Measurements from ENCODE around the gene TEKT3.

TEKT3 gene
- total RNA-seq, result 0 to 0.75 (median 0.13) reads per million in 9 experiments

DNA sequence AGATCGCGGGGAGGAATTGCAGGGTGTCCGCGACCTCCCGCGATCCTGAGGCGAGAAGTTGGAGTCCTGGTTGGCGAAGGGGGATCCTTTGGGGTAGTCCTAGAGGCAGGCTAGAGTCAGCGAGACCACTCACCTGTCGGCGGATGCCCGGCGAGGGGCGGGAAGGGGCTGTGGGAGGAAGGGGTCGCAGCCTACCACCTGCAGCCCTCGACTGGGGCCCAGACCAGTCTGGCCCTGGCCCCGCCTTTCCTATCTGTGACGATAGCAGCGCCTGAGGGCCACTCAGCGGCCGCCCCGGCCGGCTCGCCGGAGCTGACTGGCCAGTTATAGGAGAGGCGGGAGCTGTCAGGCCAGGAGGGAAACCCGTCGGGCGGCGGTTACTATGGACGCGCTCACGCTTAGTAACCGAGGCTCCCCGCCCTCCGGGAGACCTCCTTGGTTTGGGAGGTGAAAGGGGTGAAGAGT, at the start of gene TEKT3:
TSS of gene TEKT3 (minus strand) at position 213 of the 465 bp plus-strand sequence. CDS start 10,012 bp downstream, outside the sequence.
- ATAC-seq (replicated peaks) (no peak), DNase-seq (no peak)
- Mint-ChIP-seq H3K4me3 (peak within 1 kb of the TSS; percentile 54 to 71), H3K36me3 (ENCODE audit: insufficient read depth) (no peaks in the 10 kb centered on the region), H3K27ac (no peak within 1 kb of the TSS), H3K9me3 (no peaks in the 10 kb centered on the region), H3K27me3 (peaks cover 63 to 69% of the 10 kb centered on the region in 2 donors), H3K4me1 (ENCODE audit: low read depth in 2 of 2) (peaks cover 5 to 8% of the 10 kb centered on the region in 2 donors)

DNA sequence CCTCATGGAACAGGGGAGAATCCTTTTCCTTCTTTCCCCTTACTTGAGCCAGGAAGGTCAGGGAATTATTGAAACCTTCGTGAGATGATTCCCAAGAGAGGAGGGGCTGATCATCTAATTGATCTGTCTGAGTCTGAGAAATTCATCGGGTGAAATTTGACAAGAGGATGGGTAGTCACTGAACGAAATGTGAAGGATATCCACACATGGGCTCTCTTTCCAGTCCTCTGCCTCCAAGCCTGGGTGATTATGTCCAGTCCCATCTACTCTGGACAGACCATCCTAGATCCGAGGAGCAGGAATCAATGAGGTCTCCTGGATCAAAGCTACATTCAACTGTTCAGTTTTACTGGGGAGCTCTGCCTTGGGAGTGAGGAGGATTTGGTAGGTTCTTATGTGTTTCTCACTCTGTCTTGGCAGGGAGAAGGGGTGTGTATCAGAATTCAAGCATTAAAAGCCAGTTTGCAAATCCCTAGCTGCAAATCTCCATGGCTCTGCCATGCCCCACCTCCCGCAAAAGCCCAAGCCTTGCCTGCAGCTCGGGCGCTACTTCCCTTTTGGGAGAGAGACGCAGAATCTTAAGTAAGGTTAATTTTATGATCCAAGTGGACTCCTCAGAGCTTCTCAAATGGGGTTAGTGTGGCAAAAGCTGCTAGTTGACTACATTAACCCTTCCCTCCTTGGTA, 47.1 kb upstream of the TEKT3 start:
- no peak for ATAC-seq (replicated peaks)

DNA sequence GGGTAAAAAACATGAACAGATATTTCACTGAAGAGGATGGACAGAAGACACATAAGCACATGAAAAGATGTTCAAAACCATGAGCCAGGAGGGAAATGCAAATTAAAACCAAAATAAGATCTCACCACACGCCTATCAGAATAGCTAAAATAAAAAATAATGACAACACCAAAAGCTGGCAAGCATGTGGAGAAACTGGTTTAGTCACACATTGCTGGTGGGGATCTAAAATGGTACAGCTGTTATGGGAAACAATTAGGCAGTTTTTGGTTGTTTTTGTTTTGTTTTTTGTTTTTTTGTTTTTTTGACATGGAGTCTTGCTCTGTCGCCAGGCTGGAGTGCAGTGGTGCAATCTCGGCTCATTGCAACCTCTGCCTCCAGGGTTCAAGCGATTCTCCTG, 44.7 kb upstream of the TEKT3 start:
- ATAC-seq (replicated peaks), result no peak
- Mint-ChIP-seq H3K36me3 (ENCODE audit: insufficient read depth) (peaks cover 5% of the 10 kb centered on the region), H3K4me1 (ENCODE audit: low read depth in 2 of 2) (no peaks in the 10 kb centered on the region), H3K4me3 (no peak overlapping the region), H3K27ac (no peak overlapping the region), H3K9me3 (no peaks in the 10 kb centered on the region), H3K27me3 (peaks cover 45 to 63% of the 10 kb centered on the region in 2 donors)
- DNase-seq, result no peak

More for the DNA sequence above, 47.1 kb upstream of the TEKT3 start:
- no peak overlapping the region for H3K4me3 Mint-ChIP-seq
- H3K9me3 Mint-ChIP-seq, result no peaks in the 10 kb centered on the region
- no peak overlapping the region for H3K27ac Mint-ChIP-seq
- DNase-seq, result no peak
- no peaks in the 10 kb centered on the region for H3K4me1 Mint-ChIP-seq (ENCODE audit: low read depth in 2 of 2)
- peaks cover 5% of the 10 kb centered on the region for H3K36me3 Mint-ChIP-seq (ENCODE audit: insufficient read depth)
- H3K27me3 Mint-ChIP-seq, result peaks cover 53 to 67% of the 10 kb centered on the region in 2 donors

DNA sequence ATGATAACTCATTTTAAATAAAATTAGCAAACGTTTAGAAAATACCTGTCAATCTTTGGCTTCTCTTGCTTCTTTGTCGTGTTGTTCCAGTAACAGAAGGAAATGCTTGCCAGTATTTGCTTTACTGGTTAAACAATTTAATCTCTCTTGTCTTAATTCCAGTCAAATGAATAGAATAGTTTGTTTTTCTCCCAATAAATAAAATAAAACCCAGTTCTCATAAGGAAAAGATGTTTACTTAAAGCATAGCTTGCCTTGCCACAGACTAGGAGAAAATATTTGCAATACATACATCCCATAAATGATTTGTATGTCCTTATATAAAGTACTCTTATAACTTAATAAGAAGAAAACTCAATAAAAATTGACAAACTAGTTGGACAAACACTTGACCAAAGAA, 43.9 kb upstream of the TEKT3 start:
- H3K27ac Mint-ChIP-seq, result no peak overlapping the region
- H3K4me1 Mint-ChIP-seq (ENCODE audit: low read depth in 2 of 2), result no peaks in the 10 kb centered on the region
- H3K4me3 Mint-ChIP-seq, result no peak overlapping the region
- H3K27me3 Mint-ChIP-seq, result peaks cover 37 to 56% of the 10 kb centered on the region in 2 donors
- no peaks in the 10 kb centered on the region for H3K9me3 Mint-ChIP-seq
- DNase-seq, result no peak
- peaks cover 5% of the 10 kb centered on the region for H3K36me3 Mint-ChIP-seq (ENCODE audit: insufficient read depth)
- ATAC-seq (replicated peaks), result no peak

DNA sequence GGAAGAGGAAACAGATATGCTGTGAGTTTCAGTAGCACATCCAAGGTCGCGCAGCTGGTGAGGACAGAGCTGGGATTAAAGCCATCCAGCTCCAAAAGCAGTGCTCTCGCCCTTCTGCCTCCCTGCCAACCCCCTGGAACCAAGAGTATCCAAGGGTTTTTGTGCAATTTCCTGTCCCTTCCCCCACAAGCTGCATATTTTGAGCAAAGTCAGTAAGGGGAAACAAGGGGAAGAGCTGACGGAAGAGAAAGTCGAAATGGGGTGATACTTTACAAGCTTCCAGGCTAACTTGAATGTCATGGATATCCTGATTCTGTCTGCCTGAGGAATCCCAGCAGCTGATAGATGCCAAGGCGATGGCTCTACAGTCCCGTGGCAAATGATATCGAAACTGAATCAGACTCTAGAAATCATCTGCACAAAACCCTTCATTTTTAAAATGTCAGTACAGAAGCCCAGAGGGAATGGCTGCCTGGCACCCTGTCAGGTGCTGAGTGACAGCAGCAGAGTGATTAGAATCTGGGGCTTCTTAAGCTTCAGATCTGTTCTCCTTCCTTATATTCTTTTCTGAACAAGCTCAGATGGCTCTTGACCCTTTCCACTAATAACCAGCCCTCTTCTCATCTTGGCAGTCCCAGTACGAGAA, 42.9 kb upstream of the TEKT3 start:
- H3K27me3 Mint-ChIP-seq, result peaks cover 34 to 52% of the 10 kb centered on the region in 2 donors
- H3K27ac Mint-ChIP-seq, result no peak overlapping the region

DNA sequence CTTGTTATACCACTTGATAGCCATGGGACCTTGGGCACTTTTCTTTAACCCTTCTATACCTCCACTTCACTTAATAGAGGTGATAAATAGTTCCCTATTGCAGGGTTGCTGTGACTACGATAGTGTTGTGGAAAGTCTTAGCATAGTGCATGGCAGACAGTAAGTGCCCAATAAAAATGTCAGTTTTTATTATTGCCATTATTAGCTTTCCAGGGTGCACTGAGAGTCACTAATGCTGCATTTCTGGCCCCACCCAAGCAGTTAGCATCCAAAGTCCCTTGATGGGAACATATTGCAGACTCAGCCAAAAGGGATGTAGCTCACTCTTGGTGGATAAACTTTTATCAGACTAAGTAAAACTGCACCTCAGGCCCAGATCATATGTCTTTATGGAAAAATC, 41.5 kb upstream of the TEKT3 start:
- Mint-ChIP-seq H3K27ac (no peak overlapping the region), H3K36me3 (ENCODE audit: insufficient read depth) (peaks cover 5% of the 10 kb centered on the region), H3K9me3 (no peaks in the 10 kb centered on the region), H3K4me3 (no peak overlapping the region), H3K27me3 (peaks cover 34 to 58% of the 10 kb centered on the region in 2 donors), H3K4me1 (ENCODE audit: low read depth in 2 of 2) (no peaks in the 10 kb centered on the region)
- ATAC-seq (replicated peaks), result no peak
- no peak for DNase-seq

More for the DNA sequence above, 42.9 kb upstream of the TEKT3 start:
- no peaks in the 10 kb centered on the region for H3K4me1 Mint-ChIP-seq (ENCODE audit: low read depth in 2 of 2)
- no peak overlapping the region for H3K4me3 Mint-ChIP-seq
- H3K9me3 Mint-ChIP-seq, result no peaks in the 10 kb centered on the region
- ATAC-seq (replicated peaks), result no peak
- no peak for DNase-seq
- peaks cover 5% of the 10 kb centered on the region for H3K36me3 Mint-ChIP-seq (ENCODE audit: insufficient read depth)

DNA sequence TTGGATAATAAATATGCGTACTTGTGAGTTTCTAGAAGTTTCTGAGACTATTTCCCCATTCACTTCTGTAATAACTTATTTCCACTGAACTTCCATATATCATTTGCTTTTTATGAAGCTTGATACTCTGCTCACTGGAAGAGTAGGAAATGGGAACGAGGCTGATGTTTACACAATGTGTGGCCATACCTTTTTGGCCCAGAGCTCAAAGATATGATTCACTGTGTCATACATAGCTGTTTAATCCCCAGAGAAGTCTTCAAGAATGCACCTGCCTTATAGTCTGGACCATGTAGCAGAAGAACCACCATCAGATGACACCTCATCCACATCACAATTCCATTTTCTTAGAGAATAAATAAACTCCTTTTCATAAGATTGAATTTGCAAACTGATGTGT, 40.3 kb upstream of the TEKT3 start:
- H3K27me3 Mint-ChIP-seq, result peaks cover 41 to 61% of the 10 kb centered on the region in 2 donors
- peaks cover 5% of the 10 kb centered on the region for H3K36me3 Mint-ChIP-seq (ENCODE audit: insufficient read depth)
- ATAC-seq (replicated peaks), result no peak

DNA sequence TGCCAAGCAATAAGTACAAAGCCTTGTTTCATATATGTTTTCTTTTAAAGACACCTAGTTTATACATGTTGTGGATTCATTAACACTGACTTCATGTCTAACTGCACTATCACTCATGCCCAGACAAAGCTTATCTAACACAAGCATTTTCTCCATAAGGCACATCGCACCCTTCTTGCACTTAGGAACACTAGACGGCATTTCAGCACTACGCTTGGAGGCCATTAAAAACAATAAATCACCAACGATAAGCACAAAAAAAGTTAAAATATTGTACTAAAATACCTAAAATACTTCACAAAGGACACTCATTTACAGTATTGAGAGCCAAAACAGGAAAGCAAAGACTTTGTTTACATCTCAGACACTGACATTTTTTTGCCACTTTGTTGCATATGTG, 39.0 kb upstream of the TEKT3 start:
- peaks cover 5% of the 10 kb centered on the region for H3K36me3 Mint-ChIP-seq (ENCODE audit: insufficient read depth)
- H3K4me1 Mint-ChIP-seq (ENCODE audit: low read depth in 2 of 2), result no peaks in the 10 kb centered on the region
- H3K4me3 Mint-ChIP-seq, result no peak overlapping the region
- ATAC-seq (replicated peaks) (no peak), DNase-seq (no peak)
- peaks cover 35 to 61% of the 10 kb centered on the region in 2 donors for H3K27me3 Mint-ChIP-seq
- H3K9me3 Mint-ChIP-seq, result no peaks in the 10 kb centered on the region
- H3K27ac Mint-ChIP-seq, result no peak overlapping the region

More for the DNA sequence above, 40.3 kb upstream of the TEKT3 start:
- Mint-ChIP-seq H3K27ac (no peak overlapping the region), H3K4me3 (no peak overlapping the region), H3K9me3 (no peaks in the 10 kb centered on the region), H3K4me1 (ENCODE audit: low read depth in 2 of 2) (no peaks in the 10 kb centered on the region)
- no peak for DNase-seq

DNA sequence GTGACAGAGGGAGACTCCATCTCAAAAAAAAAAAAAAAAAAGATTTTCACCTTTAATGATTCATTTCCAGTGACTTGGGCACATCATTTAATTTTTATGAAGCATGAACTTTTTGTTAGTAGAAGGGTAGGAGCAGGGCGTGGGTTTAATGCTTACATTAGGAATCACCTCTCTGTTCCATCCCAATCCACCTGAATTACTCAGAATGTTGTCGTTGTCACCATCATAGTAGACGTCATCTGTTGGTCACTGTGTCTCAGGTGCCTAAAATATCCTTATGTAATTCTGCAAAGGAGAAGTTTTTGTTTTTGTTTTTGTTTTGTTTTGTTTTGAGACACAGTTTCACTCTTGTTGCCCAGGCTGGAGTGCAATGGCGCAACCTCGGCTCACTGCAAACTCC, 38.3 kb upstream of the TEKT3 start:
- Mint-ChIP-seq H3K4me1 (ENCODE audit: low read depth in 2 of 2) (no peaks in the 10 kb centered on the region), H3K36me3 (ENCODE audit: insufficient read depth) (peaks cover 5% of the 10 kb centered on the region), H3K27ac (no peak overlapping the region), H3K9me3 (no peaks in the 10 kb centered on the region), H3K27me3 (peaks cover 33 to 65% of the 10 kb centered on the region in 2 donors), H3K4me3 (no peak overlapping the region)
- DNase-seq (no peak), ATAC-seq (replicated peaks) (no peak)

DNA sequence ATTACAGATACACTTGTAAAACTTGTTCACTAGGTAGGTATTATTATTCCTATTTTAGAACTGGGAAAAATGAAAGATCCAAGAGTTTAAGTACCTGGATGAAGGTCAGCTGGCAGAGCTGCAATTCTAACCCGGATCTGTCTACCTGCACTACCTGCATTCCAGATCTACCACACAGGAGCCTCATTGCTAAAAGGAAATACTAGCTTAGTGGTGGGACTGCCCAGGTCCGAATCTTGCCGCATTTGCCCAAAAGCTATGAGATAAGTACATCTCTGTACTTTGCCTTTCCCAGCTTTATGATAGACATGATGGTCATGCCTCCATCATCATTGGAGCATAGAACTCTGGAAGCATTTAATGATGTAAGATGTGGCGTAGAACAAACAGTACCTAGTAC, 36.8 kb upstream of the TEKT3 start:
- Mint-ChIP-seq H3K4me1 (ENCODE audit: low read depth in 2 of 2) (no peaks in the 10 kb centered on the region), H3K27me3 (peaks cover 22 to 57% of the 10 kb centered on the region in 2 donors), H3K27ac (no peak overlapping the region), H3K9me3 (no peaks in the 10 kb centered on the region), H3K4me3 (no peak overlapping the region), H3K36me3 (ENCODE audit: insufficient read depth) (no peaks in the 10 kb centered on the region)
- DNase-seq, result no peak
- ATAC-seq (replicated peaks), result no peak

DNA sequence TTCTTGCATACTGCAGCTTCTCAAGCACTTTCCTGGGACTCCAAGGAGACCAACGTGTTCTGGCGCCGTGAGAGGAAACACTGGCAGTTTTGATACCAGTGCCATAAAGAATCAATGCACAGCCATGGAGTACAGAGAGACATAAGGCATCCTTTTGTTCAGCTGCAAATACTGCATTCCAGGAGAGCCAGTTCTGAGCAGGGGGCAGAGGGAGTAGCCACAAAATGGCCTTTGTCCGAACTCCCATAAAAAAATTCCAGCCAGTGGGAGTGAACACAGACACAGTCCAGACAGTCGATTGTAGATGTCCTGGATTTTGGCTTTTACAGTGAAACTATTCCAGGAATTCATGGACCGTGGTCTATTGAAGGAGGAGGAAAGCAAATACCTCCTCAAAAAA, 36.2 kb upstream of the TEKT3 start:
- Mint-ChIP-seq H3K4me1 (ENCODE audit: low read depth in 2 of 2) (no peaks in the 10 kb centered on the region), H3K9me3 (no peaks in the 10 kb centered on the region), H3K4me3 (no peak overlapping the region), H3K27ac (no peak overlapping the region), H3K27me3 (peaks cover 18 to 57% of the 10 kb centered on the region in 2 donors), H3K36me3 (ENCODE audit: insufficient read depth) (no peaks in the 10 kb centered on the region)
- DNase-seq (no peak), ATAC-seq (replicated peaks) (no peak)

DNA sequence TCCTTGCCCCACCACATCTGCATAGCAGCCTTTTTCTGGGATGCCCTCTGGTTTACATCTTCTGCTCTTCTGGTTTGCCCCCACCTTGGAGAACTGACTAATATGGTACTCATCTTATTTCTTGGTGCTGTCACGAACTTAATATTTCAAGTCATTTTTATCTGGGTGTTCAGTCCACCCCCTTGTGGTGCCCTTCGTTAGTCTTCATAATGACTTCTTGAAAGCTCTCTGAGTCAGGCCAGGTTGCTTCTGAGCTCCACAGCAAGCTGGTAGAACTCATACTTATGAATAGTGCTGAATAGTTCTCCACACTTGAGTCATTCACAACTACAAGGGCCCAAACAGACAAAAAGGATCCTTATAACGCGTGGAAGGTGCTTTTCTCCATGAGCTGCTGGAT, 35.8 kb upstream of the TEKT3 start:
- Mint-ChIP-seq H3K4me1 (ENCODE audit: low read depth in 2 of 2) (no peaks in the 10 kb centered on the region), H3K9me3 (no peaks in the 10 kb centered on the region), H3K36me3 (ENCODE audit: insufficient read depth) (no peaks in the 10 kb centered on the region), H3K27me3 (peaks cover 18 to 57% of the 10 kb centered on the region in 2 donors), H3K4me3 (no peak overlapping the region), H3K27ac (no peak overlapping the region)
- no peak for DNase-seq
- no peak for ATAC-seq (replicated peaks)

DNA sequence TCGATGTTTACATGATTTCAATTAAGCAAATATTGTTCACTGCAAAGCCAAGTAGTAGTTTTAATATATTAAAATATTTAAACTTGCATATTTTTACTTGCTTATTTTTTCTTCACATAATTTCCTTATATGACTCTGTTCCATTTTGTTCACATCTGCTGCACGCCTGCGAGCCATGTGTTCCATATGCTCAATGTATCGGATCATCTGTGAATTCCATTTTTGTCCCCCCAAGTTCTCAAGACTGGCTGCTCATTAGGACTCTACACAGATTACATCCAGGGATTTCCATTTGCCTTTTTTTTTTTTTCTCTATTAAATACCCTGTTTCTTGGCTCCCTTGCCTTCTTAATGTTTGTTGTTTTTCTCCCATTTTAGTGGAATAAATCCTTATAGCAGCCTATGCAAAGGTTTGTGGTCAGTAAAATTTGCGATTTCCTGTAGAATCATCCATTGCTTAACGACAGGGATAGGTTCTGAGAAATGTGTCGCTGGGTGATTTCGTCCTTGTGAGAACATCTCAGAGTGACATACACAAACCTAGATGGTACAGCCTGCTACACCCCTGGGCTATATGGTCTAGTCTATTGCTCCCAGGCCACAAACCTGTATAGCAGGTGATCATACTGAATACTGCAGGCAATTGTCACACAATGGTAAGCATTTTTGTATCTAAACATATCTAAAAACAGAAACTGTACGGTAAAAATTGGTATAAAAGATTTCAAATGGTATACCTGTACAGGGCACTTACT, 30.2 kb upstream of the TEKT3 start:
- Mint-ChIP-seq H3K4me3 (no peak overlapping the region), H3K9me3 (no peaks in the 10 kb centered on the region), H3K27ac (no peak overlapping the region), H3K4me1 (ENCODE audit: low read depth in 2 of 2) (no peaks in the 10 kb centered on the region), H3K36me3 (ENCODE audit: insufficient read depth) (no peaks in the 10 kb centered on the region), H3K27me3 (peaks cover 30 to 54% of the 10 kb centered on the region in 2 donors)
- DNase-seq, result no peak
- no peak for ATAC-seq (replicated peaks)
